ENCODE data around the gene ANGPTL4.

ANGPTL4 gene

DNA sequence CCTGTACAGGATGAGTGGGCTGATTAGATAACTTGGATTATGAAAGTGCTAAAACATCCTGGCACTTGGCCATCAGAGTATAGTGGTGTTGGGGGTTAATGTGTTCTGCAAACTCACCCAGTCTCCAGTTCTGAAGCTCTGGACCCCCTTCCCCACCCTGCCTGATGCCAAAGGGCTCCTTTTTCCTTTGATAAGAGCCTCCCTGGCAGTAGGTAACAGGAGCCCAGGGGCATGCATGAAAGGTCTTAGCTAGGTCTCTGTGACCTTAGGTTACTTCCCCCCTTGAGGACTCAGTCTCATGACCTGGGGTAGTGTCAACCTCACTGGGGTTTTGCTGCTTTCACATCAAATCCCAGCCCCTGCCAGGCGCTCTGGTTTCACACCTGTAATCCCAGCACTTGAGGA is 40.2 kb upstream of the ANGPTL4 start:
- H3K27me3 ChIP-seq (ENCODE audit: control insufficient read depth in 1 of 2, insufficient read depth in 2 of 2, low read length in 2 of 2) = no peaks in the 10 kb centered on the region
- H3K36me3 ChIP-seq (ENCODE audit: insufficient read depth, low read length) = peaks cover 21% of the 10 kb centered on the region
- H3K9me3 ChIP-seq (ENCODE audit: low read length) = no peaks in the 10 kb centered on the region
- peaks cover 31% of the 10 kb centered on the region for H3K4me1 ChIP-seq (ENCODE audit: insufficient read depth, low read length)
- H3K9ac ChIP-seq (ENCODE audit: low read length) = no peak overlapping the region
- no peak overlapping the region for H3K4me3 ChIP-seq (ENCODE audit: low read depth in 1 of 2, low read length in 2 of 2)
- H3K27ac ChIP-seq (ENCODE audit: low read depth, low read length) = no peak overlapping the region

DNA sequence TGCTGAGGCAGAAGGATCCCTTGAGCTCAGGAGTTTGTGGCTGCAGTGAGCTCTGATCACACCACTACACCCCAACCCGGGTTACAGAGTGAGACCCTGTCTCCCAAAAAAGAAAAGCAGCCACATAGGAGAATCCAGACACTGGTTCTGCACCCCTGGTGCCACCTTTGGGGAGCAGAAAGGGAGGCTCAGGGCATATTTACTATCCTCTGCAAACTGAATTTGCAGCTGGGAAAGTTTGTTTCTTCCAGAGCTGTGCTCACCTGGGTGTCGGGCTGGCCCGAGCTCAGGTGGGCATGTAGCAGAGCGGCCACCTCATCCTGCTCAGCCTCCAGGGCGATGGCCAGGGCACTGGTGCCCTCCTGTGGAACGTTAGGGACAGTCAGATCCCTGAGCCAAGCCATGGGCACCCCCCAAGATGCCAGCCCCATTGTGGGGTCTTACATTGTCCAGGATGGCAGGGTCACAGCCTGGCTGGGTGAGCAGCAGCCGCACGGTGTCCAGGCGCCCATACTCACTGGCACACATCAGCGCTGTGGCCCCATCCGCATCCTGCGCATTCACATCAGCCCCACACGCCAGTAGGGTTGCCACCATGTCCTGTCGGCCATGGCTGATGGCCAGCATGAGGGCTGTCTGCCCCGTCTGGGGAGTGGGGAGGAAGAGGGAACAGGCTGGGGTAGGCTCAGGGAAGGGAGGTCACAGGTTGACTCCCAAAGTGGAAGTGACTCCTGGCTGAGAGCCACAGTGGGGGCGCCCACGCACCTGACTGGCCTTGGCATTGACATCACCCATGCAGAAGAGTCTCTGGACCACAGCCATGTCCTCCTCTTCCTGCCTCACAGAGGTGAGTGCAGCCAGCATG is 39.5 kb upstream of the ANGPTL4 start:
- Histone ChIP-seq H3K36me3 (ENCODE audit: insufficient read depth, low read length) (peaks cover 21% of the 10 kb centered on the region), H3K27me3 (ENCODE audit: control insufficient read depth in 1 of 2, insufficient read depth in 2 of 2, low read length in 2 of 2) (no peaks in the 10 kb centered on the region), H3K27ac (ENCODE audit: low read depth, low read length) (no peak overlapping the region), H3K9ac (ENCODE audit: low read length) (no peak overlapping the region), H3K4me3 (ENCODE audit: low read depth in 1 of 2, low read length in 2 of 2) (no peak overlapping the region), H3K9me3 (ENCODE audit: low read length) (no peaks in the 10 kb centered on the region), H3K4me1 (ENCODE audit: insufficient read depth, low read length) (peaks cover 31% of the 10 kb centered on the region)

- H3K4me3 ChIP-seq (ENCODE audit: low read depth in 1 of 2, low read length in 2 of 2) = no peak overlapping the region
- H3K4me1 ChIP-seq (ENCODE audit: insufficient read depth, low read length) = peaks cover 23% of the 10 kb centered on the region
- H3K27ac ChIP-seq (ENCODE audit: low read depth, low read length) = no peak overlapping the region
- no peak overlapping the region for H3K9ac ChIP-seq (ENCODE audit: low read length)
- peaks cover 21% of the 10 kb centered on the region for H3K36me3 ChIP-seq (ENCODE audit: insufficient read depth, low read length)
- no peaks in the 10 kb centered on the region for H3K27me3 ChIP-seq (ENCODE audit: control insufficient read depth in 1 of 2, insufficient read depth in 2 of 2, low read length in 2 of 2)
- H3K9me3 ChIP-seq (ENCODE audit: low read length) = no peaks in the 10 kb centered on the region
These were observed 38.5 kb upstream of the ANGPTL4 start for GRCh38 chr19:8325454-8325853.

DNA sequence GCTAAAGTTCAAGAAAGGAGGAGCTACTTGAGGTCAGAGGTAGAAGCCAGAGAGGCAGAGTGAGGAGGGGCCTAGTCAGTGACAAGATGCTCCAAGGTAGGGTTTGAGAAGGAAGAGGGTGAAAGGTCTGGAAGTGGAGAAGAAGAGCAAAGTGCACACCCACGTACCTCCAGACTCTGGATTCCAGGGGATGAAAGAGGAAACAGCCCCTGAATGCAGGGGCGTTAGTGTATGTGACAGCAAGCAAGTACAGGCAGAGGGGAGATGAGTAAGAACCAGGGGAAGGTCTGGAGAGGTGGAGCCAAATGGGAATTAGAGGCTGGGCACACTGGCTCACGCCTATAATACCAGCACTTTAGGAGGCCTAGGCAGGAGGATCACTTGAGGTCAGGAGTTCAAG is 34.0 kb upstream of the ANGPTL4 start:
- Histone ChIP-seq H3K36me3 (ENCODE audit: insufficient read depth, low read length) (no peaks in the 10 kb centered on the region), H3K4me3 (ENCODE audit: low read depth in 1 of 2, low read length in 2 of 2) (no peak overlapping the region), H3K9ac (ENCODE audit: low read length) (no peak overlapping the region), H3K27ac (ENCODE audit: low read depth, low read length) (no peak overlapping the region), H3K27me3 (ENCODE audit: control insufficient read depth in 1 of 2, insufficient read depth in 2 of 2, low read length in 2 of 2) (peaks cover 11 to 19% of the 10 kb centered on the region in 2 donors), H3K9me3 (ENCODE audit: low read length) (no peaks in the 10 kb centered on the region), H3K4me1 (ENCODE audit: insufficient read depth, low read length) (no peaks in the 10 kb centered on the region)

DNA sequence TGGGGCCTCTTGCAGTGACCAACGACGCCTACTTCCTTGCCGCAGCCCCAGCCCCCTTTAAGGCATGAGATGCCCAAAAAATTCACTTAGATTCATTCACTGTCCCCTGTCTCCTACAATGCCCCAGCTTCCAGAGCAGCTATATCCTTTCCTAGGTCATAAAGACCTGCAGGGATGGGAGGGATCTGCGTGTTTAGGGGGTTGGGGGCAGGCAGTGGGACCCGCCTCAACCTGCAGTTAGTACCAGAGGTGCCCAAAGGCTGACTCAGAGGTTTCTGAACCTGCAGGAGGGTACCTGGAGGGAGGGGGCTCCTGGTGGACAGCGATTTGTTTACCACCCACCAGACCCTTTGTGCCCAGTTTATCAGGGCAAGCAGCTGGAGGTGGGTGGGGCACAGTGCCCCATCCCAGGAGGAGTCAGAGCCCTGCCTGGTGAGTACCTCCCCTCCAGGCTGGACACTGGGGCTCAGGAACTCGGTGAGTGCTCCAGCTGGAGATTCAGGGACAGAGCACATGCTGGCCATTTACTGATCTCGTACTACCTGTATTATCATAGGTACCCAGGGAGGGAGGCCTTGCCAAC is 32.6 kb upstream of the ANGPTL4 start:
- Histone ChIP-seq H3K27ac (ENCODE audit: low read depth, low read length) (no peak overlapping the region), H3K4me1 (ENCODE audit: insufficient read depth, low read length) (no peaks in the 10 kb centered on the region), H3K36me3 (ENCODE audit: insufficient read depth, low read length) (no peaks in the 10 kb centered on the region), H3K27me3 (ENCODE audit: control insufficient read depth in 1 of 2, insufficient read depth in 2 of 2, low read length in 2 of 2) (peaks cover 17 to 28% of the 10 kb centered on the region in 2 donors), H3K4me3 (ENCODE audit: low read depth in 1 of 2, low read length in 2 of 2) (no peak overlapping the region), H3K9ac (ENCODE audit: low read length) (no peak overlapping the region), H3K9me3 (ENCODE audit: low read length) (no peaks in the 10 kb centered on the region)

GRCh38 chr19:8332976-8333766 is 30.8 kb upstream of the ANGPTL4 start:
- Histone ChIP-seq H3K4me1 (ENCODE audit: insufficient read depth, low read length) (no peaks in the 10 kb centered on the region), H3K27me3 (ENCODE audit: control insufficient read depth in 1 of 2, insufficient read depth in 2 of 2, low read length in 2 of 2) (peaks cover 17 to 35% of the 10 kb centered on the region in 2 donors), H3K4me3 (ENCODE audit: low read depth in 1 of 2, low read length in 2 of 2) (no peak overlapping the region), H3K9ac (ENCODE audit: low read length) (no peak overlapping the region), H3K9me3 (ENCODE audit: low read length) (no peaks in the 10 kb centered on the region), H3K36me3 (ENCODE audit: insufficient read depth, low read length) (no peaks in the 10 kb centered on the region), H3K27ac (ENCODE audit: low read depth, low read length) (no peak overlapping the region)

GRCh38 chr19:8333767-8334457 is 30.0 kb upstream of the ANGPTL4 start:
- Histone ChIP-seq H3K9me3 (ENCODE audit: low read length) (no peaks in the 10 kb centered on the region), H3K36me3 (ENCODE audit: insufficient read depth, low read length) (no peaks in the 10 kb centered on the region), H3K4me1 (ENCODE audit: insufficient read depth, low read length) (no peaks in the 10 kb centered on the region), H3K9ac (ENCODE audit: low read length) (no peak overlapping the region), H3K4me3 (ENCODE audit: low read depth in 1 of 2, low read length in 2 of 2) (no peak overlapping the region), H3K27ac (ENCODE audit: low read depth, low read length) (no peak overlapping the region), H3K27me3 (ENCODE audit: control insufficient read depth in 1 of 2, insufficient read depth in 2 of 2, low read length in 2 of 2) (peaks cover 17 to 35% of the 10 kb centered on the region in 2 donors)

- Histone ChIP-seq H3K27ac (ENCODE audit: low read depth, low read length) (no peak overlapping the region), H3K36me3 (ENCODE audit: insufficient read depth, low read length) (no peaks in the 10 kb centered on the region), H3K27me3 (ENCODE audit: control insufficient read depth in 1 of 2, insufficient read depth in 2 of 2, low read length in 2 of 2) (peaks cover 17 to 35% of the 10 kb centered on the region in 2 donors), H3K9me3 (ENCODE audit: low read length) (no peaks in the 10 kb centered on the region), H3K4me3 (ENCODE audit: low read depth in 1 of 2, low read length in 2 of 2) (no peak overlapping the region), H3K9ac (ENCODE audit: low read length) (no peak overlapping the region), H3K4me1 (ENCODE audit: insufficient read depth, low read length) (no peaks in the 10 kb centered on the region)
These were observed 29.3 kb upstream of the ANGPTL4 start for GRCh38 chr19:8334458-8335342.

DNA sequence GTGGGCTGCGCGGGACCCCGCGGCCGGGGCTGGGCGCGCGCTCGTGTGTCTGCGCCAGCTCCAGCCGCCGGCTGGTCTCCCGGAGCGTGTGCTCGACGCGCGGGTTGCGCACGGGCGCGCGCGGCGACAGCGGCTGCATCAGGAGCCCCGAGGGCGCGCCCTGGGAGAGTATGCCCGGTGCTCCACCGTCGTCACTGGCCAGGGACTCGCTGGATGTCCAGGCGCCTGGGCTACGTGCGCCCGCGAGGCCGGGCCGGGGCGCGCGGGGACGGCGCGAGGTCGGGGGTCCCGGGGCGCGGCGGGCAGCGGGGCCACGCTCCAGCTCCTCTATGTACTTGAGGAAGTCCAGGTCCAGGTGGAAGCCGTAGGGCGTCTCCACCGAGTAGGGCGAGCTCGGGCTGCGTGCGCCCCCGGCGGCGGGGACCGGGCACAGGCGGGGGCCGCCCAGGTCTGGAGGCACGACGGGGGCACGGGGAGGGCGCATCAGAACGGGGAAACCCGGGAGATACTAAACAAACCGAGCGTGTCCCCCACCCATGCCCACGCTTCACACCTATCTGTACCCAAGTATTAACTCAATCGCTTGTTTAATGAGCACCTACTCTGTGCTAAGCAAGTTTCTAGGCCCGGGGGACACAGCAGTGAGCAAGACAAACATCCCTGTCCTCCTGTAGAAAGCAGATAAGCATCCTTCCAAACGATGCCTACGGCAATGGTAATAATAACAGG is 28.4 kb upstream of the ANGPTL4 start:
- Histone ChIP-seq H3K36me3 (ENCODE audit: insufficient read depth, low read length) (no peaks in the 10 kb centered on the region), H3K27me3 (ENCODE audit: control insufficient read depth in 1 of 2, insufficient read depth in 2 of 2, low read length in 2 of 2) (peaks cover 20 to 37% of the 10 kb centered on the region in 2 donors), H3K9ac (ENCODE audit: low read length) (no peak overlapping the region), H3K4me3 (ENCODE audit: low read depth in 1 of 2, low read length in 2 of 2) (no peak overlapping the region), H3K9me3 (ENCODE audit: low read length) (no peaks in the 10 kb centered on the region), H3K27ac (ENCODE audit: low read depth, low read length) (no peak overlapping the region), H3K4me1 (ENCODE audit: insufficient read depth, low read length) (peaks cover 1% of the 10 kb centered on the region)

DNA sequence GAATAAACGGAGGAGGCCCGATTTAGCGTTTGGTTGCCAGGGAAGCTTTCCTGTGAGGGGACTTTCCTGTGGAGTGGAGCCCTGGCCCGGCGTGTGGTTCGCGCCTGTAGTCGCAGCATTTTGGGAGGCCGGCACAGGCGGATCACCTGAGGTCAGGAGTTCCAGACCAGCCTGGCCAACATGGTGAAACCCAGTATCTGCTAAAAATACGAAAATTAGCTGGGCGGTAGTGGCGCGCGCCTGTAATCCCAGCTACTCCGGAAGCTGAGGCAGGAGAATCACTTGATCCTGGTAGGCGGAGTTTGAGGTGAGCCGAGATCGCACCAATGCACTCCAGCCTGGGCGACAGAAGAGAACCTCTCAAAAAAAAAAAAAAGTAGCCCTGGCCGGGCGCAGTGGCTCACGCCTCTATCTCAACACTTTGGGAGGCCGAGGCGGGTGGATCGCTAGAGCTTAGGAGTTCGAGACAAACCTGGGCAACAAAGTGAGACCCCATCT is 27.8 kb upstream of the ANGPTL4 start:
- H3K27me3 ChIP-seq (ENCODE audit: control insufficient read depth in 1 of 2, insufficient read depth in 2 of 2, low read length in 2 of 2) = peaks cover 23 to 42% of the 10 kb centered on the region in 2 donors

More for the DNA sequence above, 27.8 kb upstream of the ANGPTL4 start:
- Histone ChIP-seq H3K9me3 (ENCODE audit: low read length) (no peaks in the 10 kb centered on the region), H3K4me1 (ENCODE audit: insufficient read depth, low read length) (peaks cover 5% of the 10 kb centered on the region), H3K36me3 (ENCODE audit: insufficient read depth, low read length) (no peaks in the 10 kb centered on the region), H3K9ac (ENCODE audit: low read length) (no peak overlapping the region), H3K4me3 (ENCODE audit: low read depth in 1 of 2, low read length in 2 of 2) (no peak overlapping the region), H3K27ac (ENCODE audit: low read depth, low read length) (no peak overlapping the region)
